ENCODE measurements around the gene CAPN1. TPM values are rescaled to one million over a fixed set of nuclear protein-coding genes. Genes with fewer than 3 reads are reported as not detected.

The CAPN1 gene
- total RNA-seq, 1 experiment from 2014 or later: 40.5 TPM

GRCh38 chr11:65185171-65185570, 3.4 kb downstream of the CAPN1 start:
- no peak for DNase-seq (ENCODE audit: low read depth, low spot score)
- in situ Hi-C loops (cut with HindIII; ENCODE audit: low pct_unique_long_range_greater_than_20kb, low sequenced_read_pairs): no loop called here

- DNase-seq (ENCODE audit: low read depth, low spot score): peak; percentile 9
- in situ Hi-C loops (cut with HindIII; ENCODE audit: low pct_unique_long_range_greater_than_20kb, low sequenced_read_pairs): no loop called here
These were observed 4.2 kb downstream of the CAPN1 start for GRCh38 chr11:65185869-65186341.

GRCh38 chr11:65186701-65187100, 5.0 kb downstream of the CAPN1 start:
- in situ Hi-C loops (cut with HindIII; ENCODE audit: low pct_unique_long_range_greater_than_20kb, low sequenced_read_pairs): no loop called here
- DNase-seq (ENCODE audit: low read depth, low spot score): no peak

- in situ Hi-C loops (cut with HindIII; ENCODE audit: low pct_unique_long_range_greater_than_20kb, low sequenced_read_pairs): no loop called here
- DNase-seq (ENCODE audit: low read depth, low spot score): no peak
These were observed 5.5 kb downstream of the CAPN1 start for GRCh38 chr11:65187146-65187675.

- no peak for DNase-seq (ENCODE audit: low read depth, low spot score)
- in situ Hi-C loops (cut with HindIII; ENCODE audit: low pct_unique_long_range_greater_than_20kb, low sequenced_read_pairs): no loop called here
These were observed 6.3 kb downstream of the CAPN1 start for GRCh38 chr11:65187971-65188461.

- in situ Hi-C loops (cut with HindIII; ENCODE audit: low pct_unique_long_range_greater_than_20kb, low sequenced_read_pairs): no loop called here
- no peak for DNase-seq (ENCODE audit: low read depth, low spot score)
These were observed 6.8 kb downstream of the CAPN1 start for GRCh38 chr11:65188486-65188885.

GRCh38 chr11:65189191-65189590, 7.5 kb downstream of the CAPN1 start:
- no peak for DNase-seq (ENCODE audit: low read depth, low spot score)
- in situ Hi-C loops (cut with HindIII; ENCODE audit: low pct_unique_long_range_greater_than_20kb, low sequenced_read_pairs): no loop called here

- no peak for DNase-seq (ENCODE audit: low read depth, low spot score)
- in situ Hi-C loops (cut with HindIII; ENCODE audit: low pct_unique_long_range_greater_than_20kb, low sequenced_read_pairs): no loop called here
These were observed 12.8 kb downstream of the CAPN1 start for GRCh38 chr11:65194564-65194963.

- no peak for DNase-seq (ENCODE audit: low read depth, low spot score)
- in situ Hi-C loops (cut with HindIII; ENCODE audit: low pct_unique_long_range_greater_than_20kb, low sequenced_read_pairs): no loop called here
These were observed 22.4 kb downstream of the CAPN1 start for GRCh38 chr11:65204143-65204542.

- DNase-seq (ENCODE audit: low read depth, low spot score): peak; percentile 43
- in situ Hi-C loops (cut with HindIII; ENCODE audit: low pct_unique_long_range_greater_than_20kb, low sequenced_read_pairs): no loop called here
These were observed 23.2 kb downstream of the CAPN1 start for GRCh38 chr11:65204646-65205601.

GRCh38 chr11:65205602-65205967, 23.9 kb downstream of the CAPN1 start:
- in situ Hi-C loops (cut with HindIII; ENCODE audit: low pct_unique_long_range_greater_than_20kb, low sequenced_read_pairs): no loop called here
- no peak for DNase-seq (ENCODE audit: low read depth, low spot score)

- DNase-seq (ENCODE audit: low read depth, low spot score): no peak
These were observed 24.7 kb downstream of the CAPN1 start for GRCh38 chr11:65206441-65206841.

GRCh38 chr11:65206901-65207300, 25.2 kb downstream of the CAPN1 start:
- in situ Hi-C loops (cut with HindIII; ENCODE audit: low pct_unique_long_range_greater_than_20kb, low sequenced_read_pairs): no loop called here
- no peak for DNase-seq (ENCODE audit: low read depth, low spot score)

More at GRCh38 chr11:65206441-65206841, 24.7 kb downstream of the CAPN1 start:
- in situ Hi-C loops (cut with HindIII; ENCODE audit: low pct_unique_long_range_greater_than_20kb, low sequenced_read_pairs): no loop called here

- no peak for DNase-seq (ENCODE audit: low read depth, low spot score)
- in situ Hi-C loops (cut with HindIII; ENCODE audit: low pct_unique_long_range_greater_than_20kb, low sequenced_read_pairs): no loop called here
These were observed 26.4 kb downstream of the CAPN1 start for GRCh38 chr11:65207918-65208784.

GRCh38 chr11:65208785-65209710, 27.3 kb downstream of the CAPN1 start:
- no peak for DNase-seq (ENCODE audit: low read depth, low spot score)
- in situ Hi-C loops (cut with HindIII; ENCODE audit: low pct_unique_long_range_greater_than_20kb, low sequenced_read_pairs): no loop called here

- in situ Hi-C loops (cut with HindIII; ENCODE audit: low pct_unique_long_range_greater_than_20kb, low sequenced_read_pairs): no loop called here
- DNase-seq (ENCODE audit: low read depth, low spot score): no peak
These were observed 28.1 kb downstream of the CAPN1 start for GRCh38 chr11:65209711-65210360.

- no peak for DNase-seq (ENCODE audit: low read depth, low spot score)
- in situ Hi-C loops (cut with HindIII; ENCODE audit: low pct_unique_long_range_greater_than_20kb, low sequenced_read_pairs): no loop called here
These were observed 28.6 kb downstream of the CAPN1 start for GRCh38 chr11:65210361-65210731.
